GM12878 (cell line): ENCODE data around the gene ARHGAP15. TPM values are rescaled to one million over a fixed set of nuclear protein-coding genes. Genes with fewer than 3 reads are reported as not detected.

Experiments used
- BCL11A ChIP-seq: IDR thresholded peaks from 2 replicates; pipeline ENCODE4 v1.6.1; 2011; ENCODE audit warnings: low read depth, low read length
- CREB1 ChIP-seq: IDR thresholded peaks from 2 replicates; pipeline ENCODE4 v1.6.1; 2012; ENCODE audit warnings: low read depth, mild to moderate bottlenecking, inconsistent platforms
- MEF2A ChIP-seq: IDR thresholded peaks from 2 replicates; pipeline ENCODE4 v1.6.1; 2011; ENCODE audit warnings: low read depth, mild to moderate bottlenecking, low read length, moderate library complexity; ENCODE audit not compliant: insufficient read depth
- PML ChIP-seq: IDR thresholded peaks from 2 replicates; pipeline ENCODE4 v1.6.1; 2012; ENCODE audit warnings: low read length, inconsistent platforms
- POU2F2 ChIP-seq: IDR thresholded peaks from 3 replicates; pipeline ENCODE4 v1.6.1; 2011; ENCODE audit warnings: low read depth, mild to moderate bottlenecking, low read length, borderline replicate concordance
- SMAD1 ChIP-seq: fragments of 450-650 bp; IDR thresholded peaks from 2 replicates; pipeline ENCODE4 v1.6.1; 2018; ENCODE audit warnings: mild to moderate bottlenecking, low read depth; ENCODE audit not compliant: partially characterized antibody
- SPI1 ChIP-seq: IDR thresholded peaks from 2 replicates; pipeline ENCODE4 v1.6.1; 2011; ENCODE audit warnings: low read depth, mild to moderate bottlenecking, low read length, moderate library complexity, borderline replicate concordance; ENCODE audit not compliant: insufficient read depth
- TBL1XR1 ChIP-seq: IDR thresholded peaks from 2 replicates; pipeline ENCODE4 v1.6.1; 2012; ENCODE audit warnings: low read depth, low read length, improper control_type of control experiment
- TCF12 ChIP-seq: IDR thresholded peaks from 2 replicates; pipeline ENCODE4 v1.6.1; 2011; ENCODE audit warnings: low read depth, mild to moderate bottlenecking, low read length
- TCF7 ChIP-seq: IDR thresholded peaks from 2 replicates; pipeline ENCODE4 v1.6.1; 2014; ENCODE audit warnings: antibody characterized with exemption, borderline replicate concordance
- USF1 ChIP-seq: IDR thresholded peaks from 2 replicates; pipeline ENCODE4 v1.6.1; 2011; ENCODE audit warnings: borderline replicate concordance, low read depth, mild to moderate bottlenecking, moderate library complexity, mixed read lengths, low read length; ENCODE audit not compliant: insufficient read depth; ENCODE audit errors: extremely low read length
- ZBED1 ChIP-seq: IDR thresholded peaks from 2 replicates; pipeline ENCODE4 v1.6.1; 2016; ENCODE audit warnings: borderline replicate concordance
- ZNF622 ChIP-seq: fragments of 450-650 bp; IDR thresholded peaks from 2 replicates; pipeline ENCODE4 v1.6.1; 2017; ENCODE audit warnings: mild to moderate bottlenecking, inconsistent platforms
- polyA plus RNA-seq, 11 experiments: library from polyadenylated mRNA; depleted of rRNA in 4 of 11; unstranded in 6 of 11; stranded (reverse) in 5 of 11; fragments of >200 nt; fragmentation: Nextera tagmentation in 4 of 11; fragmentation: Illumina TruSeq in 1 of 11; extraction: Ambion mirVana in 4 of 11; extraction: Trizol in 1 of 11; gene quantifications; 1 replicate in 1 of 11; 2 replicates in 10 of 11; pipeline versions ENCODE4 v1.2.1 to v1.2.3, GENCODE V29; 2011 to 2016; ENCODE audit warnings: inconsistent platforms in 2 of 11, missing spikeins in 2 of 11, low read depth in 1 of 11
- total RNA-seq, 4 experiments: library from RNA; depleted of rRNA in 3 of 4; stranded (reverse); fragments of >200 nt in 3 of 4; fragmentation: Illumina TruSeq in 1 of 4; extraction: Trizol in 1 of 4; gene quantifications; 2 replicates each; pipeline versions ENCODE4 v1.2.1 to v1.2.3, GENCODE V29; 2013 to 2021
- TF ChIP-seq, protein P1 (sequence below): fragments of 450-650 bp; formaldehyde crosslinking; IDR thresholded peaks from 2 replicates; pipeline ENCODE4 v1.4.0; 2020; ENCODE audit warnings: mild to moderate bottlenecking, moderate library complexity
- TF ChIP-seq, protein P2 (sequence below): IDR thresholded peaks from 2 replicates; pipeline ENCODE4 v1.6.1; 2012; ENCODE audit warnings: improper control_type of control experiment, low read depth, low read length; ENCODE audit not compliant: insufficient replicate concordance
- TF ChIP-seq, protein P3 (sequence below): IDR thresholded peaks from 2 replicates; pipeline ENCODE4 v1.6.1; 2012; ENCODE audit warnings: low read length, inconsistent platforms

ARHGAP15 gene
- total and polyA plus RNA-seq, 10 of the 15 experiments (the other 5 are each of a cell fraction or from before 2014, with no cell fraction given): 38.0 to 92.6 (median 66.7) TPM

DNA sequence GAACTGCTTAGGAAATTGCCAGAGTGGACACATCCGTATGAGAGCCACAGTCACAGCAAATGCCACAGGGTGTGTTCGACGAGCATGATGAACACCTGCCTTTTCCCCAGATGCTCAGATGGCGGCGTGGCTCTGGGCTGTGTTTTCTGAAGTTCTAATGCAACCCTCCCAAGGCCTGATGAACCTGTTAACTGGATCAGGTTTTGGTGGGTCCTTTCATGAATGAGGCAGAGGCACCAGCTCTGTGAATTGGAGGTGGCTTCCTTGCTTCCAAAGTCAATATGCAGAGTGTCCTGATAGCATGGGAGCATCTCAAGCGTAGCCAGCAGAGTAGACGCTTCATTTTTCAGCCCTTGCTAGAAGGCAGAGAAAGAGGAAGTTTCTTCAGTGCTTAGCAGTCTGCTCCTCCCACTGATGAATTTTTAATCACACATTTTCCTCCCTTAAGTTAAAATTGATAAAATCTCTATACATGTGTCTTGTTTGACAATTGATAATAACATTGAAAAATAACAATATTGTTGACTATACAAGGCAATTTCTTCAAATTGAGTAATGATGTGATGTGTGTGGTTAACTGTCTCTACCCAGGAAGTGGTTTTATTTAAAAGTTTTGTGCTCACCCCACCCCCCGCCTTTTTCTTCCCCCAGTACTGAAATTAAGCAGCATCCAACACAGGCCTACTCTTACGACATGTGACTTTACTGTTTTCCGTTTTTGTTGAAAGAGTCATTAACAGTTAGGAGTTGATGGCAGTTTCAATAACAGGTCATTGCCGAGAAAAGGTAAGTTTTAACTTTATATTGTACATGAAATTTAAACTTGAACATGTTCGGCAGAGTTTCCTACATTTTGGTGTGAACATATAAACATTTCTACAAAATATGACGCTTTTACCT is at the start of gene ARHGAP15 (continued):
- TF ChIP-seq, protein P1, sequence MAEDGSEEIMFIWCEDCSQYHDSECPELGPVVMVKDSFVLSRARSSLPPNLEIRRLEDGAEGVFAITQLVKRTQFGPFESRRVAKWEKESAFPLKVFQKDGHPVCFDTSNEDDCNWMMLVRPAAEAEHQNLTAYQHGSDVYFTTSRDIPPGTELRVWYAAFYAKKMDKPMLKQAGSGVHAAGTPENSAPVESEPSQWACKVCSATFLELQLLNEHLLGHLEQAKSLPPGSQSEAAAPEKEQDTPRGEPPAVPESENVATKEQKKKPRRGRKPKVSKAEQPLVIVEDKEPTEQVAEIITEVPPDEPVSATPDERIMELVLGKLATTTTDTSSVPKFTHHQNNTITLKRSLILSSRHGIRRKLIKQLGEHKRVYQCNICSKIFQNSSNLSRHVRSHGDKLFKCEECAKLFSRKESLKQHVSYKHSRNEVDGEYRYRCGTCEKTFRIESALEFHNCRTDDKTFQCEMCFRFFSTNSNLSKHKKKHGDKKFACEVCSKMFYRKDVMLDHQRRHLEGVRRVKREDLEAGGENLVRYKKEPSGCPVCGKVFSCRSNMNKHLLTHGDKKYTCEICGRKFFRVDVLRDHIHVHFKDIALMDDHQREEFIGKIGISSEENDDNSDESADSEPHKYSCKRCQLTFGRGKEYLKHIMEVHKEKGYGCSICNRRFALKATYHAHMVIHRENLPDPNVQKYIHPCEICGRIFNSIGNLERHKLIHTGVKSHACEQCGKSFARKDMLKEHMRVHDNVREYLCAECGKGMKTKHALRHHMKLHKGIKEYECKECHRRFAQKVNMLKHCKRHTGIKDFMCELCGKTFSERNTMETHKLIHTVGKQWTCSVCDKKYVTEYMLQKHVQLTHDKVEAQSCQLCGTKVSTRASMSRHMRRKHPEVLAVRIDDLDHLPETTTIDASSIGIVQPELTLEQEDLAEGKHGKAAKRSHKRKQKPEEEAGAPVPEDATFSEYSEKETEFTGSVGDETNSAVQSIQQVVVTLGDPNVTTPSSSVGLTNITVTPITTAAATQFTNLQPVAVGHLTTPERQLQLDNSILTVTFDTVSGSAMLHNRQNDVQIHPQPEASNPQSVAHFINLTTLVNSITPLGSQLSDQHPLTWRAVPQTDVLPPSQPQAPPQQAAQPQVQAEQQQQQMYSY (CRISPR knock-in tag): no peak
- TF ChIP-seq SMAD1 (peak; percentile 50), TBL1XR1 (peak; percentile 70; the same call in 1 of the 2 replicates), USF1 (no peak), MEF2A (0 out of 2 replicates have a peak, but pooled peaks have one; percentile 29), ZBED1 (peak; percentile 28; the same call in 1 of the 2 replicates), BCL11A (peak; percentile 46; the same call in 1 of the 2 replicates), CREB1 (peak; percentile 95), ZNF622 (no peak), TCF12 (peak; percentile 89), POU2F2 (peak; percentile 71; the same call in 2 of the 3 replicates), SPI1 (no peak), PML (peak; percentile 62), TCF7 (peak; percentile 75)
- TF ChIP-seq, protein P2, sequence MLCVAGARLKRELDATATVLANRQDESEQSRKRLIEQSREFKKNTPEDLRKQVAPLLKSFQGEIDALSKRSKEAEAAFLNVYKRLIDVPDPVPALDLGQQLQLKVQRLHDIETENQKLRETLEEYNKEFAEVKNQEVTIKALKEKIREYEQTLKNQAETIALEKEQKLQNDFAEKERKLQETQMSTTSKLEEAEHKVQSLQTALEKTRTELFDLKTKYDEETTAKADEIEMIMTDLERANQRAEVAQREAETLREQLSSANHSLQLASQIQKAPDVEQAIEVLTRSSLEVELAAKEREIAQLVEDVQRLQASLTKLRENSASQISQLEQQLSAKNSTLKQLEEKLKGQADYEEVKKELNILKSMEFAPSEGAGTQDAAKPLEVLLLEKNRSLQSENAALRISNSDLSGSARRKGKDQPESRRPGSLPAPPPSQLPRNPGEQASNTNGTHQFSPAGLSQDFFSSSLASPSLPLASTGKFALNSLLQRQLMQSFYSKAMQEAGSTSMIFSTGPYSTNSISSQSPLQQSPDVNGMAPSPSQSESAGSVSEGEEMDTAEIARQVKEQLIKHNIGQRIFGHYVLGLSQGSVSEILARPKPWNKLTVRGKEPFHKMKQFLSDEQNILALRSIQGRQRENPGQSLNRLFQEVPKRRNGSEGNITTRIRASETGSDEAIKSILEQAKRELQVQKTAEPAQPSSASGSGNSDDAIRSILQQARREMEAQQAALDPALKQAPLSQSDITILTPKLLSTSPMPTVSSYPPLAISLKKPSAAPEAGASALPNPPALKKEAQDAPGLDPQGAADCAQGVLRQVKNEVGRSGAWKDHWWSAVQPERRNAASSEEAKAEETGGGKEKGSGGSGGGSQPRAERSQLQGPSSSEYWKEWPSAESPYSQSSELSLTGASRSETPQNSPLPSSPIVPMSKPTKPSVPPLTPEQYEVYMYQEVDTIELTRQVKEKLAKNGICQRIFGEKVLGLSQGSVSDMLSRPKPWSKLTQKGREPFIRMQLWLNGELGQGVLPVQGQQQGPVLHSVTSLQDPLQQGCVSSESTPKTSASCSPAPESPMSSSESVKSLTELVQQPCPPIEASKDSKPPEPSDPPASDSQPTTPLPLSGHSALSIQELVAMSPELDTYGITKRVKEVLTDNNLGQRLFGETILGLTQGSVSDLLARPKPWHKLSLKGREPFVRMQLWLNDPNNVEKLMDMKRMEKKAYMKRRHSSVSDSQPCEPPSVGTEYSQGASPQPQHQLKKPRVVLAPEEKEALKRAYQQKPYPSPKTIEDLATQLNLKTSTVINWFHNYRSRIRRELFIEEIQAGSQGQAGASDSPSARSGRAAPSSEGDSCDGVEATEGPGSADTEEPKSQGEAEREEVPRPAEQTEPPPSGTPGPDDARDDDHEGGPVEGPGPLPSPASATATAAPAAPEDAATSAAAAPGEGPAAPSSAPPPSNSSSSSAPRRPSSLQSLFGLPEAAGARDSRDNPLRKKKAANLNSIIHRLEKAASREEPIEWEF: no peak
- TF ChIP-seq, protein P3, sequence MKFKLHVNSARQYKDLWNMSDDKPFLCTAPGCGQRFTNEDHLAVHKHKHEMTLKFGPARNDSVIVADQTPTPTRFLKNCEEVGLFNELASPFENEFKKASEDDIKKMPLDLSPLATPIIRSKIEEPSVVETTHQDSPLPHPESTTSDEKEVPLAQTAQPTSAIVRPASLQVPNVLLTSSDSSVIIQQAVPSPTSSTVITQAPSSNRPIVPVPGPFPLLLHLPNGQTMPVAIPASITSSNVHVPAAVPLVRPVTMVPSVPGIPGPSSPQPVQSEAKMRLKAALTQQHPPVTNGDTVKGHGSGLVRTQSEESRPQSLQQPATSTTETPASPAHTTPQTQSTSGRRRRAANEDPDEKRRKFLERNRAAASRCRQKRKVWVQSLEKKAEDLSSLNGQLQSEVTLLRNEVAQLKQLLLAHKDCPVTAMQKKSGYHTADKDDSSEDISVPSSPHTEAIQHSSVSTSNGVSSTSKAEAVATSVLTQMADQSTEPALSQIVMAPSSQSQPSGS: peak; percentile 89
